Measurements from ENCODE around the gene HBG2.

GRCh38 chr11:5232821-5233220 is 21.8 kb downstream of the HBG2 start:
- TF ChIP-seq TOPORS (CRISPR knock-in tag; IDR thresholded peaks at IDR 0.05) (no peak), KAT8 (CRISPR knock-in tag; IDR thresholded peaks at IDR 0.05) (no peak), FOSL2 (CRISPR knock-in tag; IDR thresholded peaks at IDR 0.05) (no peak), POLR2G (IDR thresholded peaks at IDR 0.05; ENCODE audit: low read depth, low read length) (no peak), TOE1 (CRISPR knock-in tag; IDR thresholded peaks at IDR 0.05) (no peak), TCF12 (IDR thresholded peaks at IDR 0.05) (no peak), TCF12 (CRISPR knock-in tag; IDR thresholded peaks at IDR 0.05) (no peak), STAG1 (CRISPR knock-in tag; IDR thresholded peaks at IDR 0.05) (no peak), ERF (CRISPR knock-in tag; IDR thresholded peaks at IDR 0.05) (no peak), EP300 (IDR thresholded peaks at IDR 0.05; ENCODE audit: low read depth in 2 of 2, low read length in 2 of 2) (no peak), EP300 (CRISPR knock-in tag; IDR thresholded peaks at IDR 0.05; ENCODE audit: borderline replicate concordance) (no peak), FOXA3 (CRISPR knock-in tag; IDR thresholded peaks at IDR 0.05) (no peak), ZNF432 (CRISPR knock-in tag; IDR thresholded peaks at IDR 0.05; ENCODE audit: borderline replicate concordance) (no peak), MAX (IDR thresholded peaks at IDR 0.05) (no peak), MIER2 (CRISPR knock-in tag; IDR thresholded peaks at IDR 0.05) (no peak)
- TF ChIP-seq, protein P1, sequence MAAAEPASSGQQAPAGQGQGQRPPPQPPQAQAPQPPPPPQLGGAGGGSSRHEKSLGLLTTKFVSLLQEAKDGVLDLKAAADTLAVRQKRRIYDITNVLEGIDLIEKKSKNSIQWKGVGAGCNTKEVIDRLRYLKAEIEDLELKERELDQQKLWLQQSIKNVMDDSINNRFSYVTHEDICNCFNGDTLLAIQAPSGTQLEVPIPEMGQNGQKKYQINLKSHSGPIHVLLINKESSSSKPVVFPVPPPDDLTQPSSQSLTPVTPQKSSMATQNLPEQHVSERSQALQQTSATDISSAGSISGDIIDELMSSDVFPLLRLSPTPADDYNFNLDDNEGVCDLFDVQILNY (CRISPR knock-in tag; conservative IDR thresholded peaks at IDR 0.05): no peak
